Glomerular visceral epithelial cell (primary cell): ENCODE data around the gene CCDC57.

Experiments used
- DNase-seq: peaks from one replicate; pipeline ENCODE4 v3.0.0-alpha.2; 2016; ENCODE audit errors: extremely low spot score

The CCDC57 gene

GRCh38 chr17:82236142-82236971, 23.7 kb upstream of the CCDC57 start:
- peak; percentile 66 for DNase-seq

GRCh38 chr17:82235775-82236141, 23.1 kb upstream of the CCDC57 start:
- DNase-seq, result peak; percentile 52

GRCh38 chr17:82235056-82235774, 22.6 kb upstream of the CCDC57 start:
- no peak for DNase-seq

- peak; percentile 77 for DNase-seq
Observed at GRCh38 chr17:82234211-82235055, 21.8 kb upstream of the CCDC57 start.

GRCh38 chr17:82232876-82233785, 20.5 kb upstream of the CCDC57 start:
- no peak for DNase-seq

- no peak for DNase-seq
Observed at GRCh38 chr17:82232322-82232820, 19.7 kb upstream of the CCDC57 start.

- peak; percentile 78 for DNase-seq
Observed at GRCh38 chr17:82231562-82232321, 19.1 kb upstream of the CCDC57 start.

- no peak for DNase-seq
Observed at GRCh38 chr17:82231312-82231561, 18.6 kb upstream of the CCDC57 start.

- DNase-seq, result peak; percentile 92
Observed at GRCh38 chr17:82230609-82231311, 18.1 kb upstream of the CCDC57 start.

GRCh38 chr17:82229698-82230608, 17.3 kb upstream of the CCDC57 start:
- no peak for DNase-seq

- DNase-seq, result peak; percentile 86
Observed at GRCh38 chr17:82228842-82229697, 16.4 kb upstream of the CCDC57 start, which contains the start of gene SLC16A3. Gene SLC16A3 (plus strand): TSS chr17:82229042. CDS start chr17:82236009, 6,967 bp downstream.

GRCh38 chr17:82228278-82228841, 15.7 kb upstream of the CCDC57 start:
- no peak for DNase-seq

GRCh38 chr17:82227629-82228277, 15.1 kb upstream of the CCDC57 start:
- DNase-seq, result no peak

GRCh38 chr17:82226809-82227628, 14.4 kb upstream of the CCDC57 start:
- DNase-seq, result no peak

GRCh38 chr17:82226146-82226808, 13.6 kb upstream of the CCDC57 start:
- no peak for DNase-seq
